Islet precursor cell (in vitro differentiated cells): Measurements from ENCODE around the gene CAPZB.

Experiments used
- DNase-seq: peaks from one replicate; pipeline ENCODE4 v3.0.0-alpha.2; 2018

The CAPZB gene

DNA sequence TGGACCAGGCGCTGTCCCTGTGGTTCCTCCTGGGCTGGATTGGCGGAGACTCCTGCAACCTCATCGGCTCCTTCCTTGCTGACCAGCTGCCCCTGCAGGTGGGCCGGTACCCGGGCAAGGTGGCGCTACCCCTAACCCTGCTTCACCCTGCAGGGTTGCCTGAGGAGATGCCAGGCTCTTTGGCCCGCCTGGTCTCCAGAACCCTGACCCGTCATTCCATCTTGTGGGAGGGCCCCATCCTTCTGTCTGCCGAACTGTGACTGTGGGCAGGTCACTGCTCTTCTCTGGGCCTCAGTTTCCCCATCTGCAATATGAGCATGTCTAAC lies 160.7 kb downstream of the CAPZB start:
- DNase-seq: peak; percentile 45

DNA sequence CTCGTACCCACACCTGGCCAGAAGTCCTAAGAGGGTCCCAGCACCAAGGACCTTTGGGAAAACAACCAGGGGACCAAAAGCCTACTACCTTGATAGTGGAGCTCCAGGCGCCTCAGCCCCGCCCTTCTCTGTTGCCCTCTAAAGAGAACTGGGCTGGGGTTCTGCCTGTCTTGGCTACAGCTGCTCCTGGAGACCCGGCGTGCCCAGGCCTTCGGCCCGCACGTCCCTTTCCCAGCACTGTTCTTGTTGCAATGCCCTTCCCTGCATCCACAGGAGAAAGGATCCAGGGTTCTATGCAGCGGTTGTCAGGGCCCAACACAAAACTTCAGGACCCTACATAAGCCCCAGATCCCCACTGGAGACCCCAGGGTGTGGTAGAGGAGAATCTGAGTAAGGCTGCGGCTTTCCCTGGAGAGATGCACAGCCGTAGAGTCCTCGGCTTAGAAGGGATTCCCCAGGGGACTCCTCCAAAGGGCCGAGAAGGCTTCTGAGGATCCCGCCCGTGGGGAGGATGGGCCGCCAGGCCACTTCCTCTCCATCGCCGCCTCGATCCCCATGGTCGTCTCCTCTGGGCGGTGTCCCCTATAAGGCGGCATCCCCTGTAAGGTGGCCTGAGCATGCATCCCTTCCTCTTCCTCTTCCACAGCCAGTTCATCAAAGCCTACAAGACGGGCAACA lies 161.2 kb downstream of the CAPZB start:
- DNase-seq: no peak

DNA sequence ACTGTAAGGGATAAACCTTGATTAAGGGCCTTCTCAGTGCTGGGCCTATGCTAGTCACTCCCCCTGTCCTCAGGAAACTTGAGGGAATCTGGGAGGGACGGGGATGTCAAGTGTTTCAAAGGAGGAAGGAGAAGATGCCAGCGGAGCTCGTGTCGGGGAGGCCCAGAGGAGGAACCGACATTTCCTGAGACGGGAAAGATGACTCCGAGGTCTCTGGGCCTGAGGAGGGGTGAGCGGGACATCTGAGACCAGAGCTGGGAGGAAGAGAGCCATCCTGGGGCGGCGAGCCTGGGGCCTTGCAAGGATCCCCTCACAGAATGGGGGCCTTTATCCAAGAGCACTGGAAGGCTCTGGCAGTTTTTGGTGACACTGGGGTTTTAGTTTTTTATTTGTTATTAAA lies 162.9 kb downstream of the CAPZB start:
- DNase-seq: no peak

DNA sequence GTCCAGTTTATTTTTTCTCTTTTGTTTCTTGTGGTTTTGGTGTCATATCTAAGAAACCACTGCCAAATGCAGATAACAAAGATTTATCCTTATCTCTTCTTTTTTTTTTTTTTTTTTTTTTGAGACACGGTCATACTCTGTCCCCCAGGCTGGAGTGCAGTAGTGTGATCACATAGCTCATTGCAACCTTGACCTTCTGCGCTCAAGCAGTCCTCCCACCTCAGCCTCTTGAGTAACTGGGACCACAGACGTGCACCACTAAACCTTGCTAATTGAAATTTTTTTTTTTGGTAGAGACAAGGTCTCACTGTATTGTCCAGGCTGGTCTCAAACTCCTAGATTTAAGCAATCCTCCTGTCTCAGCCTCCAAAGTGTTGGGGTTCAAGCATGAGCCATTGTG lies 164.3 kb downstream of the CAPZB start:
- DNase-seq: no peak

DNA sequence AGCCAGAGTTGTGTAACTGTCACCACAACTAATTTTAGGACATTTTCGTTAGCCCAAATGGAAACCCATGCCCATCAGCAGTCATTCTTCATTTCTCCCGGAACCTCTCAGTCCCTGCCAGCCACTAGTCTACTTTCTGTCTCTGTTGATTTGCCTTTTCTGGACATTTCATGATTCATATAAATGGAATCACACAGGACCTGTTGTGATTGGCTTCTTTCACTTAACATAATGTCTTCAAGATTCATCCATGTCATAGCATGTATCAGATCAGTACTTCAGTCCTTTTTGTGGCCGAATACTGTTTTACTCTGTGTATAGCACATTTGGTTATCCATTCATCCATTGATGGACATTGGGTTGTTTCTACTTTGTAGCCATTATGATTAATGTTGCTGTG lies 166.1 kb downstream of the CAPZB start:
- no peak for DNase-seq

DNA sequence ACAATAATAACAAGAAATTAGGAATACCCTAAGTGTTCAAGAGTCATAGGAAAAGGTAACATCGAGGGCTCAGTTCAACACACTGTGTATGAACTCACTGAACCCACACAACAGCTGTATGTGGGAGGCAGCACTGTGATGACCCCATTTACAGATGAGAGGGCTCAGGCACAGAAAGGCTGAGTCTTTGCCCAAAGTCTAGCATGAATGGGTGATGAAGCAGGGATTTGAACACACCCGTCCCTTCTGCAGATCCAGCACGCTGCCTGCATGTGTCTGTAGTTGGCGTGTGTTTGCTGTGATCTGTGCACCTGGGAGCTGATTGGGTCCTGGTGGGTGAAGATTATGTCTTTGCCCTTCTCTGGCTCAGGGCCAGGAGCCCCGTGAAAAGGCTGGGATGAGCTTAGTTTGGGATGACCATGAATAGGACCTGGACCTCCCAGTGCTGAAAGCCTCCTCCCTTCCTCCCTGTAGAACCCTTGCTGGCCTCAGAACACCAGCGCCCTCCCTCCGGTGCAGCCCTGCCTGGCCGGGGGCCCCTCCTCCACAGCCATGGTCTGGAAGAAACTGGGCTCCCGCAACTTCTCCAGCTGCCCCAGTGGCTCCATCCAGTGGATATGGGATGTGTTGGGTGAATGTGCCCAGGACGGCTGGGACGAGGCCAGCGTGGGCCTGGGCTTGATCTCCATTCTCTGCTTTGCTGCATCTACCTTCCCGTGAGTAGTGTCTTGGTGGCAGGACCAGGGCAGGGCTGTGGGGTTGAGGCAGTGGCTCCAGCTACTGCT lies 168.0 kb downstream of the CAPZB start:
- no peak for DNase-seq

DNA sequence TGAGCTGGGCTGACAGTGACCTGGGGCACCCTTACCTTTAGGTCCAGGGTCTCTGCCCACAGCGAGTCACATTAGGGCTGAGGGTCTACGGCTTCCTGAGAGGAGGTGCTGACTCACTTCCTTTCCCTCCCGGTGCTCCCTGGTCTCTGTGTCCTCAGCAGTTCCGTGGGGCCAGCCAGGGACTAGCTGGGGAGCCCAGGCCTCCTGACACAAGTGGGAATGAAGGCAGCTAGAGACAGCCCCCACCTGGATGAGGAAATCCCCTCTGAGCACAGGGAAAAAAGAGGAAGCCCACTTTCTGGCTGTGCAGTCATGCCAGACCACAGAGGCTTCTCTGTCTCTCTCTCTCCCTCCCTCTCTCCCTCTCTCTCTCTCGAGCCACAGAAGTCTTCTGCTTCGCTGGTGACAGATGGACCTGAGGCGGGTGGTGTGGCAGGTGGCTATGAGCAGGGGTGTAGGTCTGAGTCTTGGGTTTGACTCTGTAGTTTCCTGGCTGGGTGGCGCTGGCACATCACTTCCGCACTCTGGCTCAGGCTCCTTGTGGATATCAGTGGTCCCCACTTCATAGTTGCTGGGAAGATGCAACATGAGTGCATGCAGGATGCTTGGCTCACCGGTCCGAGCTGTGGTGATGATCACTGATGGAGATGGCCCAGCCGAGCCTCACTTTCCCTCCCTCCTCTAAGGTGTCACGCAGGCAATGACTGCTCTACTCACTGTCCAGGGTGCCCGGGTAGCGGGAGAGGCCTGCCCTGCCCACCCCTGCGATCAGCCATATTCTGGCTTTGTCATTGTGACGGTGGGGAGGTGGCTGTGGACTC lies 169.8 kb downstream of the CAPZB start:
- peak; percentile 84 for DNase-seq

DNA sequence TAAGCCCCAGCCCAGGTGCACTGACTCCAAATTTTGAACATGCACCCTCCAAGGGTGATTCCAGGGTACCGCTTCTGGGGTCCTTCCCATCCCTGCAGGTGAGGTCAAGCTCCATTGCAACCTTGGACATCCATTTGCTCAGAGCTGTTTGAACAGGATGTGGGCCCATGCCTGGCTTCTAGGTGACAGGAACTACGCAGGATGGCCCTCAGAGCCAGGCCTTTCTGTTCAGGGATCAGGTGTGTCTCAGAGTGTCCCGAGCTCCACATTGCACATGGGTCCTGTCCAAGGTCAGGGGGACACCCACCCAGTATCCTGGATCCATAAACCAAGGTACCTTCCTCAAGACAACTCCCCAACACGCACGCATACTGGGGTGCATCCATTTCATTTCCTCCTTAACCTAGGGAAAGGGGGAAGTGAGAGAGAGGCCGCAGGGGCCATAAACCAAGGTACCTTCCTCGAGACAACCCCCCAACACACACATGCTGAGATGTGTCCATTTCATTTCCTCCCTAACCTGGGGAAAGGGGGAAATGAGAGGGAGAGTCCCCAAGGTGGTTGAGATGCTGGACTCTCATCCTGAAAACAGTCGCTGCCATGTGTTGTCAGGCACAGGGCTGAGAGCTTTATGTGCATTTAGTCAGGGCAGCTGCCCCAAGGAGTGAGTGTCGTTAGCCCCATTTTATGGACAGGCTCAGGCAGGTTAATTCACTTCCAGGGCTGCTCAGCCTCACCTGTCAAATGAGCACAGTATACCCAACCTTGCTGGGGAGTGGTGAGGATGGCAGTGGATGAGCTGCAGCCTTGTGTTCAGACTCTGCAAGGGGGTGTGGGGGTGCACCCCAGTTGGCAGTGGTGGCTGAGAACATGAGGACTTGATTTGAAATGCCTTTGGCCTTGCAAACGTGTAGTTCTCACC lies 171.1 kb downstream of the CAPZB start:
- peak; percentile 48 for DNase-seq

DNA sequence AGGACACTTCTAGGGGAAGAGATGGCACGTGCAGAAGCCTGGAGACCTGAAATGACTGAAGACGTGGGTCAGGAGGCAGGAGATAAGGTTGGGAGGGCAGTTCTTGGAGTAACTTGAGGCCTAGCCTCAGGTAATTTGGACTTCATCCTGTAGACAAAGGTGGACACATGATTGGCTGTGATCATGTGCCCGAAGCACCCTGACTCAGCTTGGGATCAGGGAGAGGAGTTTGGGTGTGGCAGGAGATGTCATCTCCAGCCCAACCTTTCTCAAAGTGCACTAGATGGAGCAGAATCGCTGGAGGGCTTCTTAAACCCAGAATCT lies 171.7 kb downstream of the CAPZB start:
- DNase-seq: peak; percentile 43

DNA sequence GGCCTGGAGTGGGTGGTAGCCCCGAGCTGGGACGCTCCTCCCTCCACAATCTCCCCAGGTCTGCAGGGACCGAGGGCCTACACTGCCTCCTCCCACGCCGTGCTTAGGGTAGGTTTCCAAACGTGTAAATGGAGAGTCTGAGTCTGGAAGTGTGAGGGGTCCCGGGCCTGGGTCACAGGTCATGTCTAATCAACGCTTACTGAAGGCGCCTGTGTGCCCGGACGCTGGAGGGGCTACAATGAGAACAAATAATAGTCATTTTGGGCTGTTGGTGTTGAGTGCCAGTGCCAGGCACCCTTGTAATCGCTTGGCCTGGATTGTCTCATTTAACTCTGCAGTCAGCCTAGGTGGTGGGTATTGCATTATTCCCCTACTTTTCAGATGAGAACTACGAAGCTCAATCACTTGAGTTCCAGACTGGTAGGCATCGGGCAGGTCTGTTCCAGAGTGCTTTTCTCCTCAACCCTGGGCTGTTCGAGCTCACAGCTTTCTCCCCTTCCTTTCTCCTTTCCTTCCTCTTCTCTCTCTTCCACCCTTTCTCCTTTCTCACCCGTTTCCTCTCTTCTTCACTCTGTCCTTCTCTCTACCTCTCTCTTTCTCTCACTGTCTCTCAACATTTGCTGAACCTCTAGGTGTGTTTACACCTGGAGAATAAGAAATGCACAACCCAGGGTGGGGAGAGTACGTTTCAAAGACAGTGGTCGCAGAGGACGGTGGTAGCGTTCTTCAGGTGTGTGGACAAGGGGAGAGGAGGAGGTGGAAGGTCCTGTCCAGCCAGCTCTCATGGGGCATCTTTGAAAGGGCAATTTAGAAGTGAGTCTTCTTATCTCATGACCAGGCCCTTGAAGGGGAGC lies 172.3 kb downstream of the CAPZB start:
- no peak for DNase-seq

DNA sequence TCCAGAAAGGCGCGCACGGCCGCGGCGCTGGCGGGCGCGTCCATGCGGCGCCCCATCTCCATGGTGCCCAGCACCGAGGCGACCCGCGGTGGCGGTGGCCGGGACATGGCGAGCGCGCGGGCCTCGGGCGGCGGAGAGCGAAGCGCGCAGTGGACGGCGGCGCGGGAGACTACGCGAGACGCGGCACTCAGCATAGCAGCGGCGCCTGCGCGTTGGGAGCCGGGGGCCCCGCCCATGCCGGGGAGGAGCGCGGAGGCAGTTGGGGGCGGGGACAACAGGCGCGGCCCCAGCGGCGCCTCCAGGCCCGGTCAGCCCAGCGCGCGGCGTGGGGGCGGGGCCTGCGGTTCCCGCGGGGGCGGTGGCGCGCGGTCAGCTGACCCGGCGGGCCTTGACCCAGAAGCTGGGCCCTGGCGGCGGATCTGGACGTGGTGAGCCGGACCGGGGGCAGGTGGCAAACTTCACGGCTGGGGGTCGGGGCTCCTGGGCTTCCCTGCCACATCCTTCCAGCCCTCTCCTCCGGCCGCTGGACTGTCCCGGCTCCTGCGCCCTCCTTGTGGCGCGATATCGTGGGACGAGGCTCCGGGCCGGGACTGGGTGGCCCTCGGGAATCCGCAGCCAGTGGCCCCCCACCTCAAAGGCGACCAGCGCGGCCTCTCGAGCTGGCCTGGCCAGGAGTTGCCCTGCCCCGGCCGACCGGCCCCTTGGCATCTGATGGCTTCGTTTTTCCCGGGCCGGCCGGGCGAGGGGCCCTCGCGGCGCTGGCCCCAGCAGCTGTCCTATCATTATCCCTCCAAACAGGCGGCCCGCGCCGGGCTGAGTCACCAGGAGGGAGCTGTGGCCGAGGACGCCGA lies 173.2 kb downstream of the CAPZB start, which contains the start of the genes AKR7A2 and SLC66A1:
TSS of gene AKR7A2 (minus strand) at position 214 of the 851 bp plus-strand sequence. CDS start at position 194, 20 bp downstream.
TSS of gene SLC66A1 (plus strand) at position 396 of the 851 bp plus-strand sequence. CDS start 5,352 bp downstream, outside the sequence.
- peak; percentile 96 for DNase-seq

DNA sequence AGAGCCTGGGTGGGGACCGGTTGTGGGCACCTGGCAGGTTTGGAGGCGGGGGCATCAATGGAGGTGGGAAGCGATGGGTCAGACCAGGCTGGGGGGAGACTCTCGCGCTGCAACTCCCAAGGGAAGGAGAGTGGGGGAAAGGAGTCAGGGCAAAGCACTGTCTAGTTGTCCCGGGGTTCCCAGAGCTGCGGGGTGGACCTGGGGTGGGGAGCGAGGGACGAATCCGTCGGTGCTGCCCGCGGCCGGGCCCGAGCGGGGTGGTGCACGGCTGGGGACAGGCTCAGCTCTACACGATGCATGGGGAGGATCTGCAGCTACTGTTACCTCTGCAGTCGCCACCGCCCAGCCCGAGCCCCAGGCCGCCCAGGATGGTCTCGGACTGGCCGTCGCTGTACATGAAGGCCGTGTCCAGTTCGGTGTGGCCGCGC lies 173.8 kb downstream of the CAPZB start:
- peak; percentile 65 for DNase-seq

DNA sequence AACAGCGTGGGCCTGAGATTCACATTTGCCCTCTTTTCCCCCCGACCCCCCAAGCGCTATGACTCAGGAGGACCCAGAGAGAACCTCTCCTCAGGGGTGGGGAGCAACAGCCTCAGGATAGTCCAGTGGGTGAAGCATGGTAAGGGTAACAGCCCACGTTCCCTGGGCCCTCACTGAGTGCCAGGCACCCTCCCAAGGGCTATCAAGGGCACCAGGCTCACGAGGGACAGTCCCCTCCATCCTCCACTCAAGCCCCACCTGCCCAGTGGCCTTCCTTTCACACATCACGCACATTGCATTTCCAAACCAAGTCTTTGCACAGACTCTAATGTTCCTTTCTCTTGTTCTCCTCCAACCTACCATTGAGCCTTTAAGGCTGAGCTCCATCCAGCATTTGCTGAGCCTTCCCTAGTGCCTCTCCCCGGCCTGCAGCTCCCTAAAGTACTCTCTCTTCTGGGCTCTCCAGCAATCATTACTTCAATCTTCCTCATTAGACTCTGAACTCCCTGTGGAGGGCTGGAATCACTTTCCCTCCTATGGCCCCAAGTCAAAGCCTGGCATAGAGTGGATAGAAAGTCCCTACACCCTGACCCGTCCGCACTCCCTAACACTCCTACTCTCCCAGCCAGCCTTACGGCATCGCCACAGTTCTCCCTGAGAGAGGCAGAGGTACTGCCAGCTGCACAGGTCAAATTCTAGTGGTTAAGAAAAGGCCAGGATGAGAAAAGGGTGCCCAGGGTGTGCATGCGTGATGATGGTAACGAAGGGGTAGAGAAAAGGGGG lies 174.4 kb downstream of the CAPZB start:
- peak; percentile 34 for DNase-seq

DNA sequence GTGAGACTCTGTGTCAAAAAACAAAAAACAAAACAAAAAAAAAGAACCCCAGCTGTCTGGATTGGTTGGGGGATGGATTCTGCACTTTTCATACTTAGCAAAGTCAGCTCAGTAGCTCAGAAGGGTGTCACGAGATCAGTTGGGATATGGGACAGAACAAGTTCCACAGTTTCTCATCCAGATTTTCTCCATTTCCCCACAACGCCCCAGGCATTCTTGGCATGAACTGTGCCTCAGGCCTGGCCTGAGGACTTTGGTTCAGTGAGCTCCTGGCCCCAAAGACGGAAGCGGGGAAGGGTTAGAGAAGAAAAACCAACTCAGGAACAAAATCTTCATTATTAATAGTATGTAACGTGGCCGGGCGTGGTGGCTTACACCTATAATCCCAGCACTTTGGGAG lies 175.3 kb downstream of the CAPZB start:
- peak; percentile 4 for DNase-seq

DNA sequence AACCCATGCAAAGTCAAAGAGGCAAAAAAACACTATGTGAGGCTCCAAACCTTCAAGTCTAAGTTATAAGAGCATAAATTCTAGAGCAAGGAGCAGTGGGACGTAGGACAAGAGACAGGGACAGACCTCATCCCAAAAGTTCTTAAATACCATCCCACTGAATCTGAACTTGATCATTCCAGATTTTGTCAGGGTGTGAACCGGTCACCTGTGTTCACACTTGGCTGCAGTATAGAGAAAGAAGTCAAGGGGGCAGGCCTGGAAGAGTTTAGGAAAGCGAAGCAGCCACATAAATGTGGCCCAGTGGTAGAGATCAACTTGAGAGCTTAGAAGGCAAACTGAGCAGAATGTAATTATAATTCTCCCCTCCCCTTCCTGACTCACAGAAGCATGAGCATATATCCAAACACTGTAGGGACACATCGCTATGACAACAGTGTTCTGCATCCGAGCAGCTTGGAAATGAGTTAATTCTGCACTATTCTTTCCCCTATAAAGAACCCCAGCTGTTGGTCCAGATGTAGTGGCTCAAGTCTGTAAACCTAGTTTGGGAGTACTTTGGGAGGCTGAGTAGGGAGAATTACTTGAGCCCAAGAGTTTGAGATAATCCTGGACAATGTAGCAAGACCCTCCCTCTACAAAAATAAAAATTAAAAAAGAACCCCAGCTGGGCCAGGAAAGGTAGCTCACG lies 176.1 kb downstream of the CAPZB start:
- DNase-seq: peak; percentile 0

DNA sequence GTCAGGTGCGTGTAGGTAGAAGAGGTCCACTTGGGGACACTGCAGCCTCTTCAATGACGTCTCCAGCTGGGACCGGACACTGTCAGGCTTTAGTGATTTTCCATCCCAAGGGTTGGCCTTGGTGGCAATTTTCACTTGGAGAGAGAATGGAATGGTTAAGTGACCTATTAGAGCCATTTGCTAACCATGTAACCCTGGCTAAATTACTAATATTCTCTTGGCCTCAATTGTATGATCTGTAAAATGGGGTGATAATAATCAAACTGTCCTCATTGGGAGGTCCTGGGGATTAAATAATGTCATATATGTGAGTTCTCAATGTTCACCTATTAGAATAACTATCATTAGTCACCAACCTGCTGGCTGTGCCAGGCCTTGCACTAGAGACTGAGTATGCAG lies 176.8 kb downstream of the CAPZB start:
- DNase-seq: peak; percentile 22

DNA sequence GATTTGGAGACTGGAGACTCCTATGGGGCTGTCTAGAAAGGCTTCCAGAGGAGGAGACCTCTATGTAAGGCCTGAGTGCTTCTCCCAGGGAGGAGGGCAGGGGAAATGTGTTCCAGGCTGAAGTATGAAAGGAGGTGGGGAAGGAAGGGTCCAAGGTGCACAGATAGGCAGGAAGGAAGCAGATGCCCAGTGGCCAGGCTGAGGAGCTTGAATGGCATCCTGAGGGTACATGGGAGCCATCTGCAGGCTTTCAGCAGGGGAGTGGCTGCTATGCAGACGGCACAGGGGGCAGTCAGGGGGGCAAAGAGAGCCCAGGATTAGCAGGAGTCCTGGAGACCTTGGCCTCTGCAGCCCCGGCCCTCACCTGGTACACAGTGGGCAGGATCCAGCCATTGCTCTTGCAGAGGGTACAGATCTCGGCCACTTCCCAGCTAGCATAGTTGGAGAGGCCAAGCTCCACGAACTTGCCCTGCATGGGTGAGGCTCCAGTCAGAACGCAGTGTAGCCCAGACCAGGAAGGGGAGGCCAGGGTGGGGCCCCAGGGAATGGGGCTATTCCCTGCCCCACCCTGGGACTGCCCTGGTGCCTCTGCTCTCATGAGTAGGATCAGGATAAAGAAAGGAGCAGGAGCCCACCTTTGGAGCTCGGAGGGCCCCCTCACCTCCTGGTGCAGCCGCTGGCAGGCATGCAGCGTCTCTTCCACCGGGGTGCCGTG lies 177.4 kb downstream of the CAPZB start:
- DNase-seq: no peak

DNA sequence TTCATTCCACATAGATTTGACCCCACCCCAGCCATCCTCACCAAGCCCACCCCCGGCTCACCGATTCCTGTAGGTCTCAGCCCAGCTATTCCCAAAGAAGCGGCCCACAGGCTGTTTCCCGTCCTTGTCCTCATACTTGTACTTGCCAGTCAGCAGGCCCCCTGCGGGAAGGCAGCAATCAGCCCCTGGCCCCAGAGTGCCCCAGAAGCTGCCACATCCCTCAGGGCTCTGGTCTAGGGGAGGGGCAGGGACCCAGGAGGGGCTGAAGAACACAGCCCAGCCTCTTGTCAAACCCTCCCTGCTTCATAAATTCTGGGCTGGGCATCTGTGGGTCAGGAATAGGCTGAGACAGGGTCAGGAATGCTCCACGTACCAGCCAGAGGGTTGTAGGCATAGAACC lies 178.4 kb downstream of the CAPZB start:
- DNase-seq: no peak
